Activated CD4-positive, alpha-beta T cell treated with anti-CD3 and anti-CD28 coated beads, Interleukin-2, Interleukin-4, amounts not matched to agents 100 ng/mL and 50 ng/mL, durations not matched to agents 16 hours and 8 hours (primary cell): ENCODE results near the gene SRRD.
A peak's percentile ranks its signal among the peaks of the same experiment; 100 is the strongest.
"Not testable (repeated sequence)": the region's sequence is repeated elsewhere in the genome, so short reads cannot be mapped to it uniquely, and the experiment has no call there.

Experiments
- DNase-seq: peaks from one replicate; pipeline ENCODE4 v3.0.0-alpha.2; 2020; ENCODE audit warnings: low spot score

The SRRD gene

GRCh38 chr22:26483439-26484359, at the start of gene SRRD, which contains the start of gene HPS4:
Gene SRRD (plus strand): TSS chr22:26483877. CDS start chr22:26483891, 14 bp downstream.
Gene HPS4 (minus strand): TSS chr22:26483783. CDS start chr22:26481762, 2,021 bp downstream.
- peak; percentile 91 for DNase-seq

GRCh38 chr22:26435327-26436093, 48.2 kb upstream of the SRRD start:
- no peak for DNase-seq

- DNase-seq: no peak
Observed at GRCh38 chr22:26436903-26437515, 46.7 kb upstream of the SRRD start.

GRCh38 chr22:26437694-26438392, 45.8 kb upstream of the SRRD start:
- no peak for DNase-seq

GRCh38 chr22:26438776-26439175, 44.9 kb upstream of the SRRD start:
- DNase-seq: not testable (repeated sequence)

GRCh38 chr22:26439559-26439958, 44.1 kb upstream of the SRRD start:
- no peak for DNase-seq

GRCh38 chr22:26442086-26442756, 41.5 kb upstream of the SRRD start:
- DNase-seq: no peak

- no peak for DNase-seq
Observed at GRCh38 chr22:26443901-26444690, 39.6 kb upstream of the SRRD start.

- no peak for DNase-seq
Observed at GRCh38 chr22:26444777-26445176, 38.9 kb upstream of the SRRD start.

GRCh38 chr22:26445577-26446275, 38.0 kb upstream of the SRRD start:
- no peak for DNase-seq

- DNase-seq: no peak
Observed at GRCh38 chr22:26446808-26447515, 36.7 kb upstream of the SRRD start.

GRCh38 chr22:26447584-26448329, 35.9 kb upstream of the SRRD start:
- DNase-seq: no peak

GRCh38 chr22:26448334-26448733, 35.3 kb upstream of the SRRD start:
- no peak for DNase-seq

GRCh38 chr22:26448941-26449340, 34.7 kb upstream of the SRRD start:
- DNase-seq: no peak

- DNase-seq: no peak
Observed at GRCh38 chr22:26450453-26451185, 33.1 kb upstream of the SRRD start.

GRCh38 chr22:26452236-26453016, 31.3 kb upstream of the SRRD start:
- no peak for DNase-seq

- no peak for DNase-seq
Observed at GRCh38 chr22:26453216-26453615, 30.5 kb upstream of the SRRD start.
